H54 (cell line): ENCODE results near the gene C19orf85.
"Not testable (repeated sequence)": the region's sequence is repeated elsewhere in the genome, so short reads cannot be mapped to it uniquely, and the experiment has no call there.

Source experiments
- DNase-seq: peaks from one replicate; pipeline ENCODE4 v3.0.0; 2011; ENCODE audit warnings: low spot score, mixed read lengths; ENCODE audit not compliant: insufficient read length
- FAIRE-seq: peaks from 3 replicates; lab custom pipeline; 2011; peaks lifted over from hg19 to GRCh38; lab: Jason Lieb, UNC
- POLR2A ChIP-seq: IDR thresholded peaks from 2 replicates; pipeline ENCODE4 v1.6.1; 2011; ENCODE audit warnings: low read depth, mild to moderate bottlenecking, low read length

Gene C19orf85

GRCh38 chr19:55441319-55441691, 23.2 kb downstream of the C19orf85 start:
- no peak for TF ChIP-seq POLR2A
- no peak for FAIRE-seq
- no peak for DNase-seq

DNA sequence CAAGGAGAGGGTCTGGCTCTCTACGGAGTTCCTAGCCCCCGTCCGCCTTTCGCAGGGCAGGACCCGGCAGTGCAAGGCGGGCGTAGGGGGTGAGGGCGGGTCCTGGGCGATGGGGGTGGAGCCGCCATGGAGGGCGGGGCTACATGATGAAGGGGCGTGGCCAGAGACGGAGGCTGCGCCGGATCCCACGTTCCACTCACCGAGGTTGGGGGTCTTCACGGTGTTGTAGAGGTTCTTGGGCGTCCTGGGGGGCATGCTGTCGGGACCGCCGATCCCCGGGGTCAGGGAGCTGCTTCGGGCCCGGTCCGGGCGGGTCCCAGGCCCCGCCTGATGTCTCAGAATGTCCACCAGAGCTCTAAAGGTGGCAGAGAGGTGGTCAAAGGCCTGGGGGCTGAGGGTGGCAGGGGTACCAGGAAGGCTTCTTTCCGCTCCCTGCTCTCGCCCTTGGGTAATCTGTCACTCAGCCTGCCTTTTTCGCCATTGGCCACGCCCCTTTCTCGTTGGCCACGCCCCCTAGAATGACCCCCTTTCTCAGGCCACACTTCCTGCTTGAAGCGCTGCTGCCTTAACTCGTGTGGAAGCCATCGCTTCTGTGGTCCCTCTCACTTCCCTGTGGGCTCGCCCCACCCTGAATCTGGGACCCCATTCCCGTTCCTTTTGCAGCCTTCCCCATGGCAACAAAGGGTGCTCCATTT, 24.0 kb downstream of the C19orf85 start:
- no peak for TF ChIP-seq POLR2A
- no peak for DNase-seq

DNA sequence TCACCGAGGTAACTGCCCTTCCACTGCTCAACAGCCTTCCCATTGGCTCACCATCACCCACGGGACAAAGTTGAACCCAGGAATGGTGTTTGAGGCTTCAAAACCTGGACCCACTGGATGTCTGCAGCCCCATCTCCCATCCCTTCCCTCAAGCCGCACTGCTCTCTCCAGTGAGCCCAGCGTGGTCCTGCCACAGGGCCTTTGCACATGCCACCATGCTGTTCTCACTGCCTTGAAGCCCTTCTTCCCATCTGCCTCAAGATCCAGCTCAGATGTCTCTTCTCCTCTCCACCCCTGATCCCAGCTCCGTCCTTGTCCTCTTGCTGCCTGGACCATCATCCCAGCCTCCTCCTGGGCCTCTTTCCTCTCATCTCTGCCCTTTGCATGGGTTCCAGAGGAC, 25.5 kb downstream of the C19orf85 start:
- no peak for TF ChIP-seq POLR2A
- no peak for DNase-seq
- no peak for FAIRE-seq

More for the DNA sequence above, 24.0 kb downstream of the C19orf85 start:
- FAIRE-seq, result no peak

DNA sequence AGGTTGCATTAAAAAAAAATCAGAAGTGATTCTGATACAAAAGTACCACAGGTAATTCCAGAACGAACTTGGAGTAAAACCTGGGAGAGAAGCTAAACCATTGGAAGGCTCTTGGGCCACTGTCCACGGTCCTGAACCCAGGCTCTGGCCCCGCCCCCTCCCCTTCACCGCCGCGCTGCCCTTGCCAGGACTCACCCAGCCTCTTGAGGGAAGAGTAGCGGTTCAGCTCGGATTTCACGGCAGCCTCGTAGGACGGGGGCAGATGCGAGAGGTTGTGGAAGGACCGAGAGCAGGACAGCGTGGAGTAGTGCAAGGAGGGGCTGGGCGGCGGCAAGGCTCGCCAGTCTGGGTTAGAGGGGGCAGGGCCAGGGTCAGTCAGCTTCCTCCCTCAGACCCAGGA, 27.1 kb downstream of the C19orf85 start:
- 0 out of 2 replicates have a peak, but pooled peaks have one; percentile 13 for TF ChIP-seq POLR2A
- DNase-seq, result peak; percentile 98
- FAIRE-seq, result no peak

- no peak for DNase-seq
- TF ChIP-seq POLR2A, result no peak
- no peak for FAIRE-seq
Observed at GRCh38 chr19:55436847-55437246, 27.7 kb downstream of the C19orf85 start.

GRCh38 chr19:55435020-55435419, 29.5 kb downstream of the C19orf85 start:
- TF ChIP-seq POLR2A, result no peak
- no peak for FAIRE-seq

DNA sequence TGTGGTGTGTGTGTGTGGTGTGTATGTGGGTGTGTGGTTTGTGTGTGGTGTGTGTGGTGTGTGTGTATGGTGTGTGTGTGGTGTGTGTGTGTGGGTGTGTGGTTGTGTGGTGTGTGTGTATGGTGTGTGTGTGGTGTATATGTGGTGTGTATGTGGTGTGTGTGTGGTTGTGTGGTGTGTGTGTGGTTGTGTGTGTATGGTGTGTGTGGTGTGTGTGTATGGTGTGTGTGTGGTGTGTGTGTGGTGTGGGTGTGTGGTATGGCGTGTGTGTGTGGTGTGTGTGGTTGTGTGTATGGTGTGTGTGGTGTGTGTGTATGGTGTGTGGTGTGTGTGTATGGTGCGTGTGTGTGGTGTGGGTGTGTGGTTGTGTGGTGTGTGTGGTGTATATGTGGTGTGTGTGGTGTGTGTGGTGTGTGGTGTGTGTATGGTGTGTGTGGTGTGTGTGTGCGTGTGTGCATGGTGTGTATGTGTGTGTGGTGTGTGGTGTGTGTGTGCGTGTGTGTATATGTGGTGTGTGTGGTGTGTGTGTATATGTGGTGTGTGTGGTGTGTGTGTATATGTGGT, 30.1 kb downstream of the C19orf85 start:
- no peak for FAIRE-seq
- no peak; the same call in 1 of the 2 replicates for TF ChIP-seq POLR2A

More at GRCh38 chr19:55435020-55435419, 29.5 kb downstream of the C19orf85 start:
- DNase-seq, result no peak

DNA sequence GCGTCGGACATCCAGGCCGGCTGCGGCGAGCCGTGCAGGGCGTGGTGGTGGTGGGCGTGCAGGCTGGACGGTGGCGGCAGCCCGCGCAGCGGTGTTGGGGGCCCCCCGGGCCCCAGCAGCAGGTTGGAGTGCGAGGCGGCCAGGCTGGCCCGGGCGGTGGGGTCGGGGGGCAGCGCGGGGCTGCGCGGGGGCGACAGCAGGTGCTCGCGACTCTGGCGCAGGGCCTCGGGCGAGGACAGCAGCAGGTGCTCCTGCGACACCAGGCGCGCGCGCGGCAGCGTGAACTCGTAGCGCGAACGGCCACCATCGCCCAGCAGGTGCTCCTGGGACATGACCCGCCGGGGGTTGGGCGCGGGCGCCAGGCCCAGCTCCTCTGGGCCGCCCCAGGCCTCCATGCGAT, 31.3 kb downstream of the C19orf85 start:
- DNase-seq, result no peak
- no peak for FAIRE-seq
- no peak for TF ChIP-seq POLR2A

More for the DNA sequence above, 30.1 kb downstream of the C19orf85 start:
- DNase-seq, result no peak

- no peak for TF ChIP-seq POLR2A
- DNase-seq (no peak), FAIRE-seq (no peak)
Observed at GRCh38 chr19:55432241-55432959, 32.2 kb downstream of the C19orf85 start.

DNA sequence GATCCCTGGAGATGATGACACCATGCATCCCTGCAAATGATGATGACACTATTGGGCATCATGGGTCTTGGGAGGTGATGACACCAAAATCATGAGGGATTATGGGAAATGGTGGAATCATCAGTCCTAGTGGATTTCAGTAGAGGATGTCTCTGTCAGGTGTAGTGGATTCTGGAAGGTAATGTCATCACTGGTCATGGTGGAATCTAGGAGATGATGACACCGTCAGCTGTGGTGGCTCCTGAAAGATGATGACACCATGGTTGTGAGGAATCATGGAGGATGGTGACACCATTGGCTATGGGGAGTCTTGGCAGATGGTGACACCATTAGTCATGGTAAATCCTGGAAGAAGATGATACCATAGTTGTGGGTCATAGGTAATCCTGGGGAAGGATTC, 33.4 kb downstream of the C19orf85 start:
- FAIRE-seq (no peak), DNase-seq (no peak)
- TF ChIP-seq POLR2A, result no peak

DNA sequence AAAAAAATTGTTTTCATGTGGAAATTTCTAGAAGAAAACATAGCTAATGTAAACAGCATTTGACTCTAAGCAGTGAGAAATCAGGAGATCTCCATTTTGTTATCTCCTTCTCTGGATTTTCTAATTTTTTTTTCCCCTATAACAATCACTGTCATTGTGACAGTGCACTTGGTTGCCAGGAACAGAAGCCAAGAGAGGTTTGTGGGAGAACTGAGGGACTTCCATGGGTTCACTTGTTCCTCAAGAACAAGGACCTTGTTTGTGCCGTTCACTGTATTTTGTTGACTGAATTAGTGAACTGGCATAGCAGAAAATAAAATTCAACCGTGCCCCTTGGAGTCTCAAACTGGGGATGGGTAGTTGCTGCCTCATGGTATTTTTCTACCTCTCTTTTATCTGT, 38.5 kb downstream of the C19orf85 start:
- no peak for TF ChIP-seq POLR2A
- FAIRE-seq, result no peak
- no peak for DNase-seq

GRCh38 chr19:55424518-55424917, 40.0 kb downstream of the C19orf85 start:
- FAIRE-seq (no peak), DNase-seq (no peak)
- TF ChIP-seq POLR2A, result no peak

DNA sequence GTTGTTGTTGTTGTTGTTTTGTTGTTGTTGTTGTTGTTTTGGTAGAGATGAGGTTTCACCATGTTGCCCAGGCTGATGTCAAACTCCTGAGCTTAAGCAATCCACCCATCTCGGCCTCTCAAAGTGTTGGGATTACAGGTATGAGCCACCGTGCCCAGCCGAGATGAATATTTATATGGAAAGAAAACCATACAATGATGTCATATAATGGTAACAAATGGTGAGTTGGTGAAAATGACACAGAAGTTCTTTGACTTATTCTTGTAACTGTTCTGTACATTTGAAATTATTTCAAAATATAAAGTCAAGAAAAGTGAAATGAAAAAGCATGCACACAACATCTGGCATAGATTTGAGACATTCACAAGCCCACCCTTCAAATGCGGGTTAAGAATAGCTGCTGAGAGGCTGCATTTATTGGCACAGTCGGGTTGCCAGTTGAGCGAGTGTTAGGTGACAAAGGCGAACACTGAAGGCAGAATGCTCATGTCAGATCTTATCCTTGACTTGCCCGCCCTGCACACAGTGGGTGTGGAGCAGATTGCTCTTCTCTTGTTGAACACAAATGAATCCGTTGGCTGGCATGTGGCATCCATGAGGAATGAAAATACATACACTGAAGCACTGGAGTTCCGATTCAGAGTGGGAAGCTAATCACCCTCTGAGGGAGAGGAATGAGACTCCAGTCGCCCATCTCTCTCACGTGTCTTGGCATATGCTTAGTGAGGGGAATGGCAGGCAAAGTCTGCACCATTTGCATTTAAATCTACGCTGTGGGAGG, 41.1 kb downstream of the C19orf85 start:
- DNase-seq (no peak), FAIRE-seq (no peak)
- no peak for TF ChIP-seq POLR2A

- DNase-seq, FAIRE-seq: not testable (repeated sequence)
Observed at GRCh38 chr19:55421281-55421680, 43.3 kb downstream of the C19orf85 start.
